Astrocyte of the spinal cord (primary cell): ENCODE results near the gene BBIP1.
A peak's percentile ranks its signal among the peaks of the same experiment; 100 is the strongest.
"Not testable (repeated sequence)": the region's sequence is repeated elsewhere in the genome, so short reads cannot be mapped to it uniquely, and the experiment has no call there.

ENCODE experiments used
- DNase-seq: peaks from one replicate; pipeline ENCODE4 v3.0.0; 2011; ENCODE audit warnings: low read depth, low spot score
- H3K4me3 ChIP-seq: 2 replicates; pipeline ENCODE4 v1.5.1; 2011; ENCODE audit warnings: low read depth, mild to moderate bottlenecking, low read length, moderate library complexity
- in situ Hi-C: cut with HindIII; loops from 2 replicates; pipeline ENCODE4 v1.10.0; 2017; ENCODE audit warnings: low sequenced_read_pairs
- TF ChIP-seq, protein P1 (sequence below): IDR thresholded peaks from 2 replicates; pipeline ENCODE4 v1.5.1; 2012; ENCODE audit warnings: low read depth, mild to moderate bottlenecking, low read length, inconsistent platforms

BBIP1 gene

DNA sequence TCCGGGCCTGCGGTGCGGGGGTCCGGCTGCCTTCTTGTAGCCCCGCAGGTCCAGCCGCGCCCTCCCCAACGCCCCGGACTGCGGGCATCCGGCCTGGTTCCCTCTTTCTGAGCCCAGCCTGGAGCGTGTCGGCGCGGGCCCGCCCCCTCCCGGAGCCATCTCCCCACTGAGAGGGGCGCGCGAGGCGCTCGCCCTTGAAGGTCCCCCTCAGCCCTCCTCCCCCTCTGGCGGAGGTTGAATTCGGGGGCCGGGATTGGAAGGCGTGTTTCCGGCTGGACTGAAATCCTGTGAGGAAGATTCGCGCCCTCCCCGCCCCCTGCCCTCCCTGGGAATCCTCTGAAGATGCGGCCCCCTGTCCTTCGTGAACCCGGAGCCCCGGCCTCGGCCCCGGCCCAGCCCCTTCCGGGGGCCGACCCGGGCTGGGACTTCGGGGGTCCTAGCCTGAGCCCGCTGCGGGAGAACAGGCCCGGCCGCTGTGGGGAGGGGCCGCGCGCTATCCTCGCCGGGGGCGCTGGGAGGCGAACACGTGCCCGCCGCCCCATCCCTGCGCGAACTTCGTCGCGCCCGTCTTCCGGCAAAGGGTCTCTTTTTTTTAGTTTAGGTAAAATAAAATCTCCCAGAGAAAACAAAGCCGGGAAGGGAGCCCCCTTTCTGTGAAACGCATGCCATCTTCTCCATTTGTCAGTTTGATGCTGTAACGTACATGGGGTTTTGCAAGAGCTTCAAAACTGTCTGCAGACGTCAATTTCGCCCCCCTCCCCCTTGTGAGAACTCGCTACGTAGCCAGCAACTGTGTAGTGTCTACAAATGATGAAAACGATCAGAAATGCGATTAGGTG, 46.6 kb downstream of the BBIP1 start:
- TF ChIP-seq, protein P1, sequence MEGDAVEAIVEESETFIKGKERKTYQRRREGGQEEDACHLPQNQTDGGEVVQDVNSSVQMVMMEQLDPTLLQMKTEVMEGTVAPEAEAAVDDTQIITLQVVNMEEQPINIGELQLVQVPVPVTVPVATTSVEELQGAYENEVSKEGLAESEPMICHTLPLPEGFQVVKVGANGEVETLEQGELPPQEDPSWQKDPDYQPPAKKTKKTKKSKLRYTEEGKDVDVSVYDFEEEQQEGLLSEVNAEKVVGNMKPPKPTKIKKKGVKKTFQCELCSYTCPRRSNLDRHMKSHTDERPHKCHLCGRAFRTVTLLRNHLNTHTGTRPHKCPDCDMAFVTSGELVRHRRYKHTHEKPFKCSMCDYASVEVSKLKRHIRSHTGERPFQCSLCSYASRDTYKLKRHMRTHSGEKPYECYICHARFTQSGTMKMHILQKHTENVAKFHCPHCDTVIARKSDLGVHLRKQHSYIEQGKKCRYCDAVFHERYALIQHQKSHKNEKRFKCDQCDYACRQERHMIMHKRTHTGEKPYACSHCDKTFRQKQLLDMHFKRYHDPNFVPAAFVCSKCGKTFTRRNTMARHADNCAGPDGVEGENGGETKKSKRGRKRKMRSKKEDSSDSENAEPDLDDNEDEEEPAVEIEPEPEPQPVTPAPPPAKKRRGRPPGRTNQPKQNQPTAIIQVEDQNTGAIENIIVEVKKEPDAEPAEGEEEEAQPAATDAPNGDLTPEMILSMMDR: peak; percentile 26
- DNase-seq: peak; percentile 84
- in situ Hi-C loops: no loop called here
- peak overlapping the region; percentile 78 for H3K4me3 ChIP-seq

DNA sequence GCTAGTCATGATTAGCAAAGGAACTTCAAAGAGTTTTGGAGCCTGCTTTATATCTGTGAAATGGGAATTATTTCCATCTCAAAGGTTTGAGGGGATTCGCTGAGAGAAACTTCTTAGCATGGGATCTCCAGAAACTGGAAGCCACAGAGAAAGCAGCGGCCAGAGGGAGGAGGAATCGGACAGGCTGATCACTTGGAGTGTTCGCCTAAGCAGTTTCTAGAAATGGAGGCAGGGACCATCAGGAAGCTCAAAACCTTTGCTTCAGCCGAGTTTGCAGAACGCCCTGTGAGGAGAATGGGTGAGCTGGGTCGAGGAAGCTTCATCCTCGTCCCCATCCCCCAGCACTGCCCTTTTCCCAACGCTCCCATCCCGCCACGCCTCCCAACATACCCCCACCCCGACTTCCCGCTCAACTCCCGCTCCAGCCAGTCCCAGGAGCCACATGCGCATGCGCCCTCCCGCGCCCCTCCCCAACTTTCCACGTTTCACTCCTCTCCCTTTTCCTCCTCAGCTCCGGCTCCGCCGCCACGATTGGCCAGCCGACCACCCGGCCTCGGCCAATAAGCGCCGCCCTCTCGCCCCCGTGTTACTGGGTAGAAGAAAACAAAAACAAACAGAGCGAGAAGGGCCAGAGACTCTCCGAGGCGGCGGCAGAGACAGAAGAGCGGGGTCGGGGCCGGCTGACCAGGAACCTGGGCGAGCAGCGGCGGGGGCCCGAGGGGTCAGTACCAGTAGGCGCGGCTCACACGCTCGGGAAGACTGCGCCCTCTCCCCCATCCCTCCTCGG, 47.5 kb downstream of the BBIP1 start, which contains the start of gene PDCD4:
TSS of gene PDCD4 (plus strand) at position 631 of the 787 bp plus-strand sequence. CDS start 4,100 bp downstream, outside the sequence.
- TF ChIP-seq, protein P1: no peak
- peak; percentile 99 for DNase-seq
- peak within 1 kb of the TSS; percentile 78 for H3K4me3 ChIP-seq
- in situ Hi-C loops: no loop called here

DNA sequence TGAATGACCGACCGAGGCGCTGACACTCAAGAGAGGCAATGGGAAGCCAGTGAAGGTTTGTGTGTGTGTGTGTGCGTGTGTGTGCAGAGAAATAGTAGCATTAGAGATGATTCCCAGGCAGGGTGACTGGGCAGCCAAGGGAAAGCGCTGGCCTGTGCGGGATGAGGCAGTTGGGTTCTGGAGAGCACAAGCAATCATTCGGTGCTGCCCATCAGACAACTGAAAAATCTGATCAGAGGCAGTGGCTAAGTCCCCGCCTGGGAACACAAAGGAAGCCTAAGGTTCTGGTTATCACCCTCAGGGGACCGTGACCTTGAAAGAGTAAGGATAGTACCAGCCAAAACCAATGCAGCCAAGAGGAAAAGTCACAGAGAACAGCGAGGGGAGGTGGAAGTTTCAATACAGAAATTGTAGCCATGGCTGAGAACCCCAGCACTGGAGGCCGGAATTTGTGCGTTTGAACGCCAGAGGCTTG, 48.1 kb downstream of the BBIP1 start:
- in situ Hi-C loops: no loop called here
- H3K4me3 ChIP-seq: peak overlapping the region; percentile 78
- TF ChIP-seq, protein P1: no peak
- DNase-seq: no peak

DNA sequence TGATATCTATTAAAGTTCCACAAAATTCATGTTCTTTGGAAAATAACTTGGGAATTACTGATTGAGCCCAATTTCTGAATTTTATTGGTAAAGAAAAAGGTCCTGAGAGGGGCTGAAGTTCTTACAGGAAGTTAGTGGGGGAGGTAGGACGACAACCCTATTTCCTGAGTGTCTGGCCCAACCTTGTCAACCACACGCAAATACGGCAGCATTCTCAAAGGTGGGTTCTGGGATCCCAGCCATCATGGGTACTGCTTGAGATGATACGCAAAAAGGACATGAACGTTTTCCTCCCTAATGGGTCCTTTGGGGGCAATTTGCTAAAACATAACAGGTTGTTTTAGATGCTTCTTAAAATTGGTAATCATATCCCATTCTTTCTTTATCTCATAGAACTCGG, 50.0 kb downstream of the BBIP1 start:
- H3K4me3 ChIP-seq: no peak overlapping the region
- in situ Hi-C loops: no loop called here
- no peak for DNase-seq
- TF ChIP-seq, protein P1: no peak

DNA sequence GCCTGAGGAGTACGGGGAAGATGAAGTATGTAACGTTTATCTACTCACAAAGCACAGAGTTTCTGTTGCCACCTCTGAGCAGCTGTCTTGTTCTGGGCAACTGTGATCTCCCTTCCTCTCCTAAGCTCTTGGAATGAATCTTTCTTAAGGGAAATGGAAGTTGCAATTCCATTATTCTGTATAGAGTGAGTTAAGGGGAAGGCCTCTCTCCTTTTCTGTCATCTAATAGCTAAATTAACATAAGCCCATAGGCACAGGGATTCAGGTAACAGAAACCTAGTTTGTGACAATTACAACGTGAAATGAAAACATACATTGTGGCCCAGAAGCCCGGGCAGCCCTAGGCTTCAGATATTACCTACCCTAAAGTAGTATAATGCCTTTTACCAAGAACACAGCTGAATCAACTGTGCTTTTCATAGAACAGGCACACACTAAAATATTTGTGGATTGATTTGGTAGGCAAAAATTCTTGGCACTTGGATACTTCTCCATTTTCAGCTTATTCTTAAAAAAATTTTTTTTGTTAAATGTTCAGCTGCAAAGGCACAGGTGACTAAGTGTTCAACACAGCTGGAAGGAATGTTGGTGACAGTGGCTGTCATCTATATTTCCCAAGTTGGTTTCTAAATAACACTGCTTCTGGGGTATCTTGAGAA, 51.0 kb downstream of the BBIP1 start:
- no peak for DNase-seq
- in situ Hi-C loops: no loop called here

DNA sequence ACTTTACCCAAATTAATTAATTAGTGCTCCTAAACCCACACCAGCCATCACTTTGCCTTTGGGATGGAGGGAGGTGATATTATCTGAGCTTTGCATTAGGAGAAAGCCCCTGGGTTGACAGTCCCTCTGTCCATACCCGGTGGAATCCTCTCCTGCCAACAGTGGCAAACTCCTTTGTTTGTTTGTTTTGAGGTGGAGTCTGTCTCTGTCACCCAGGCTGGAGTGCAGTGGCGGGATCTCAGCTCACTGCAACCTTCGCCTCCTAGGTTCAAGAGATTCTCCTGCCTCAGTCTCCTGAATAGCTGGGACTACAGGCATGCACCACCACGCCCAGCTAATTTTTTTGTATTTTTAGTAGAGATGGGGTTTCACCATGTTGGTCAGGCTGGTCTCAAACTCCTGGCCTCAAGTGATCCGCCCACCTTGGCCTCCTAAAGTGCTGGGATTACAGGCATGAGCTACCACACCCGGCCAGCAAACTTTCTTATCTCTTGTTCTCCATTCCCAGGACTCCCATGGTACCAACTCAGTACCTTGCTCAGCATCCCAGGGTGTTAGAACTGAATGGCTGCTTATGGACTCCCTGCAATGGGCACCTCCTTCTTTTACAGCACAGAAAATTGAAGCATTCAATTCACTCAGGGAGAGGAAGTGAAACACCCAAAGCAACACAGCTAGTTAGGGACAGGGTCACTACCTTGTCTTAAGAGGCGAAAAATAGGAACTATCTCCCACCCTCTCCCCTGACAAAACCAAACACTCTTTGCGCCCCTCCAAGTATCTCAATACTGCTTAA, 51.8 kb downstream of the BBIP1 start:
- in situ Hi-C loops, H3K4me3 ChIP-seq, DNase-seq: not testable (repeated sequence)

More for the DNA sequence above, 51.0 kb downstream of the BBIP1 start:
- TF ChIP-seq, protein P1: no peak
- no peak overlapping the region for H3K4me3 ChIP-seq
